GM23338 (cell line): ENCODE measurements around the gene PXK. TPM values are rescaled to one million over a fixed set of nuclear protein-coding genes. Genes with fewer than 3 reads are reported as not detected.
A peak's percentile ranks its signal among the peaks of the same experiment; 100 is the strongest.

Experiments
- ATAC-seq: fragments of 200-7000 bp; cut with Tn5 transposase; 3 replicates; pipeline ENCODE4 v1.9.1; 2020
- DNase-seq: peaks from one replicate; pipeline ENCODE4 v3.0.0-alpha.2; 2015; ENCODE audit warnings: low spot score
- H2AFZ ChIP-seq: fragments of 200-600 bp; sonication (generic); 2 replicates; pipeline ENCODE4 v1.8.0; 2016; ENCODE audit warnings: antibody characterized with exemption, mild to moderate bottlenecking, moderate library complexity
- H3F3A ChIP-seq: fragments of 200-600 bp; sonication (generic); replicated peaks from 2 replicates; pipeline ENCODE4 v1.8.0; 2017; ENCODE audit warnings: antibody characterized with exemption, mixed run types, low read depth
- H3K27ac ChIP-seq: fragments of 200-600 bp; sonication (generic); 2 replicates; pipeline ENCODE4 v1.6.1; 2016; ENCODE audit warnings: low read depth
- H3K27me3 ChIP-seq: fragments of 200-600 bp; sonication (generic); 2 replicates; pipeline ENCODE4 v1.8.0; 2016; ENCODE audit warnings: mild to moderate bottlenecking, mixed run types, moderate library complexity; ENCODE audit not compliant: insufficient read depth
- H3K36me3 ChIP-seq: fragments of 200-600 bp; sonication (generic); 2 replicates; pipeline ENCODE4 v1.8.0; 2016; ENCODE audit warnings: mild to moderate bottlenecking; ENCODE audit not compliant: insufficient read depth
- H3K4me1 ChIP-seq: fragments of 200-600 bp; sonication (generic); 2 replicates; pipeline ENCODE4 v1.8.0; 2016; ENCODE audit warnings: mild to moderate bottlenecking, moderate library complexity; ENCODE audit not compliant: insufficient read depth
- H3K4me2 ChIP-seq: fragments of 200-600 bp; sonication (generic); 2 replicates; pipeline ENCODE4 v1.7.1; 2017; ENCODE audit warnings: mixed run types
- H3K4me3 ChIP-seq: fragments of 200-600 bp; sonication (generic); 2 replicates; pipeline ENCODE4 v1.6.1; 2016; ENCODE audit warnings: mixed run types
- H3K79me2 ChIP-seq: fragments of 200-600 bp; sonication (generic); replicated peaks from 2 replicates; pipeline ENCODE4 v1.8.0; 2017; ENCODE audit warnings: mild to moderate bottlenecking; ENCODE audit not compliant: insufficient read depth
- H3K9me2 ChIP-seq: fragments of 200-600 bp; sonication (generic); 2 replicates; pipeline ENCODE4 v1.8.0; 2017; ENCODE audit not compliant: insufficient read depth
- H4K20me1 ChIP-seq: fragments of 200-600 bp; sonication (generic); replicated peaks from 2 replicates; pipeline ENCODE4 v1.8.0; 2017; ENCODE audit warnings: mild to moderate bottlenecking; ENCODE audit not compliant: insufficient read depth
- H3K27ac Mint-ChIP-seq: 2 replicates; pipeline ENCODE4 v1.8.0; 2020; ENCODE audit warnings: inconsistent platforms, mild to moderate bottlenecking, moderate library complexity, mixed read lengths
- H3K27me3 Mint-ChIP-seq: 3 replicates; pipeline ENCODE4 v1.8.0; 2022; ENCODE audit warnings: low read depth, mild to moderate bottlenecking, moderate library complexity, mixed read lengths, inconsistent platforms; ENCODE audit not compliant: insufficient read depth, poor library complexity
- H3K36me3 Mint-ChIP-seq: 3 replicates; pipeline ENCODE4 v1.8.0; 2021; ENCODE audit warnings: low read depth, mild to moderate bottlenecking, inconsistent platforms, moderate library complexity, mixed read lengths
- H3K4me1 Mint-ChIP-seq: 3 replicates; pipeline ENCODE4 v1.8.0; 2020; ENCODE audit warnings: mild to moderate bottlenecking, inconsistent platforms, mixed read lengths
- H3K4me3 Mint-ChIP-seq: 3 replicates; pipeline ENCODE4 v1.8.0; 2021; ENCODE audit warnings: moderate library complexity, mild to moderate bottlenecking, inconsistent platforms, mixed read lengths
- H3K9me3 Mint-ChIP-seq: 3 replicates; pipeline ENCODE4 v1.8.0; 2020; ENCODE audit warnings: moderate library complexity, mild to moderate bottlenecking, inconsistent platforms, mixed read lengths
- CREB1 ChIP-seq: fragments of 250-450 bp; sonication (Bioruptor Pico); IDR thresholded peaks from 2 replicates; pipeline ENCODE4 v1.5.0; 2020; ENCODE audit warnings: low read depth, mild to moderate bottlenecking, moderate library complexity
- EZH2 ChIP-seq: fragments of 200-600 bp; sonication (generic); IDR thresholded peaks from one replicate; pipeline ENCODE4 v1.8.0; 2017; ENCODE audit warnings: antibody characterized with exemption, mild to moderate bottlenecking, low read depth; ENCODE audit not compliant: unreplicated experiment
- JUNB ChIP-seq: IDR thresholded peaks from one replicate; pipeline ENCODE4 v1.6.1; 2016; ENCODE audit warnings: antibody characterized with exemption; ENCODE audit not compliant: unreplicated experiment
- NANOG ChIP-seq: IDR thresholded peaks from 2 replicates; pipeline ENCODE4 v1.6.1; 2016; ENCODE audit warnings: antibody characterized with exemption, borderline replicate concordance
- POLR2AphosphoS5 ChIP-seq: IDR thresholded peaks from 2 replicates; pipeline ENCODE4 v1.6.1; 2016; ENCODE audit warnings: antibody characterized with exemption, low read depth
- STAT1 ChIP-seq: IDR thresholded peaks from one replicate; pipeline ENCODE4 v1.6.1; 2016; ENCODE audit warnings: antibody characterized with exemption; ENCODE audit not compliant: unreplicated experiment
- ZNF114 ChIP-seq: fragments of 250-450 bp; sonication (Bioruptor Pico); IDR thresholded peaks from 2 replicates; pipeline ENCODE4 v1.5.0; 2020; ENCODE audit warnings: mild to moderate bottlenecking, moderate library complexity
- polyA plus RNA-seq: library from polyadenylated mRNA; unstranded; fragments of >200 nt; fragmentation: Nextera tagmentation; extraction: Ambion mirVana; gene quantifications from 2 replicates; pipeline ENCODE4 v1.2.1, GENCODE V29; 2016
- total RNA-seq: library from RNA; depleted of rRNA; stranded (reverse); fragments of >200 nt; shearing (Covaris generic); gene quantifications from 2 replicates; pipeline ENCODE4 v1.2.3, GENCODE V29; 2014
- TF ChIP-seq, protein P1 (sequence below), 2 experiments: fragments of 200-600 bp in 1 of 2; sonication (generic) in 1 of 2; conservative IDR thresholded peaks; 2 replicates each; pipeline versions ENCODE4 v1.5.1 to v1.6.1; 2016 to 2017; ENCODE audit warnings: antibody characterized with exemption in 2 of 2, low read depth in 2 of 2, mild to moderate bottlenecking in 2 of 2, moderate library complexity in 1 of 2
- TF ChIP-seq, protein P2 (sequence below): IDR thresholded peaks from 2 replicates; pipeline ENCODE4 v1.6.1; 2016; ENCODE audit warnings: antibody characterized with exemption
- TF ChIP-seq, protein P3 (sequence below): IDR thresholded peaks from one replicate; pipeline ENCODE4 v1.6.1; 2018; ENCODE audit warnings: antibody characterized with exemption; ENCODE audit not compliant: unreplicated experiment

PXK gene
- total and polyA plus RNA-seq, 2 experiments from 2014 or later = 6.4 to 6.5 TPM

GRCh38 chr3:58307639-58308215 lies 25.0 kb upstream of the PXK start:
- no peak for TF ChIP-seq POLR2AphosphoS5
- TF ChIP-seq, protein P1, sequence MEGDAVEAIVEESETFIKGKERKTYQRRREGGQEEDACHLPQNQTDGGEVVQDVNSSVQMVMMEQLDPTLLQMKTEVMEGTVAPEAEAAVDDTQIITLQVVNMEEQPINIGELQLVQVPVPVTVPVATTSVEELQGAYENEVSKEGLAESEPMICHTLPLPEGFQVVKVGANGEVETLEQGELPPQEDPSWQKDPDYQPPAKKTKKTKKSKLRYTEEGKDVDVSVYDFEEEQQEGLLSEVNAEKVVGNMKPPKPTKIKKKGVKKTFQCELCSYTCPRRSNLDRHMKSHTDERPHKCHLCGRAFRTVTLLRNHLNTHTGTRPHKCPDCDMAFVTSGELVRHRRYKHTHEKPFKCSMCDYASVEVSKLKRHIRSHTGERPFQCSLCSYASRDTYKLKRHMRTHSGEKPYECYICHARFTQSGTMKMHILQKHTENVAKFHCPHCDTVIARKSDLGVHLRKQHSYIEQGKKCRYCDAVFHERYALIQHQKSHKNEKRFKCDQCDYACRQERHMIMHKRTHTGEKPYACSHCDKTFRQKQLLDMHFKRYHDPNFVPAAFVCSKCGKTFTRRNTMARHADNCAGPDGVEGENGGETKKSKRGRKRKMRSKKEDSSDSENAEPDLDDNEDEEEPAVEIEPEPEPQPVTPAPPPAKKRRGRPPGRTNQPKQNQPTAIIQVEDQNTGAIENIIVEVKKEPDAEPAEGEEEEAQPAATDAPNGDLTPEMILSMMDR (conservative IDR thresholded peaks at IDR 0.05; ENCODE audit: low read depth in 2 of 2) = peak; percentile 43 to 65
- peaks cover 39% of the 10 kb centered on the region for H3K36me3 Mint-ChIP-seq
- peaks cover 21% of the 10 kb centered on the region for H3K27me3 Mint-ChIP-seq
- no peak overlapping the region for H2AFZ ChIP-seq
- peaks cover 7% of the 10 kb centered on the region; the same call in 1 of the 2 replicates for H3K4me1 ChIP-seq
- peaks cover 3% of the 10 kb centered on the region; the same call in 1 of the 2 replicates for H3F3A ChIP-seq
- H3K79me2 ChIP-seq = peaks cover 58% of the 10 kb centered on the region
- H3K4me2 ChIP-seq = peak overlapping the region; percentile 99
- H3K9me2 ChIP-seq = no peaks in the 10 kb centered on the region
- H3K27ac Mint-ChIP-seq = 0 out of 2 replicates have a peak overlapping the region, but pooled peaks have one; percentile 99
- ATAC-seq (no peak), DNase-seq (peak; percentile 50)
- H3K4me3 ChIP-seq = peak overlapping the region; percentile 100
- peak overlapping the region; percentile 97 for H3K4me3 Mint-ChIP-seq
- no peak overlapping the region for H3K27ac ChIP-seq
- H3K9me3 Mint-ChIP-seq = no peaks in the 10 kb centered on the region
- H3K27me3 ChIP-seq = no peaks in the 10 kb centered on the region
- H3K36me3 ChIP-seq = peaks cover 26% of the 10 kb centered on the region
- peaks cover 37% of the 10 kb centered on the region for H4K20me1 ChIP-seq
- H3K4me1 Mint-ChIP-seq = peaks cover 12% of the 10 kb centered on the region; the same call in 2 of the 3 replicates

- no peak overlapping the region for H2AFZ ChIP-seq
- H3K79me2 ChIP-seq = peaks cover 66% of the 10 kb centered on the region
- Mint-ChIP-seq H3K4me1 (peaks cover 12% of the 10 kb centered on the region; the same call in 2 of the 3 replicates), H3K9me3 (no peaks in the 10 kb centered on the region), H3K27ac (no peak overlapping the region), H3K4me3 (peak overlapping the region; percentile 33; the same call in 2 of the 3 replicates), H3K27me3 (peaks cover 17% of the 10 kb centered on the region), H3K36me3 (peaks cover 49% of the 10 kb centered on the region)
- peaks cover 7% of the 10 kb centered on the region; the same call in 1 of the 2 replicates for H3K4me1 ChIP-seq
- DNase-seq (no peak), ATAC-seq (no peak)
- peaks cover 31% of the 10 kb centered on the region for H3K36me3 ChIP-seq
- H3F3A ChIP-seq = peaks cover 3% of the 10 kb centered on the region; the same call in 1 of the 2 replicates
- peak overlapping the region; percentile 2; the same call in 1 of the 2 replicates for H3K27ac ChIP-seq
- no peak overlapping the region for H3K4me2 ChIP-seq
- H3K27me3 ChIP-seq = no peaks in the 10 kb centered on the region
- TF ChIP-seq JUNB (no peak), CREB1 (CRISPR knock-in tag) (no peak)
- no peaks in the 10 kb centered on the region for H3K9me2 ChIP-seq
- peaks cover 41% of the 10 kb centered on the region for H4K20me1 ChIP-seq
- H3K4me3 ChIP-seq = no peak overlapping the region
Observed at GRCh38 chr3:58308728-58309127, 24.0 kb upstream of the PXK start.

GRCh38 chr3:58317811-58318210 lies 14.9 kb upstream of the PXK start:
- no peak overlapping the region for H3K4me3 ChIP-seq
- H3K27ac Mint-ChIP-seq = no peak overlapping the region
- peaks cover 19% of the 10 kb centered on the region for H3K4me1 Mint-ChIP-seq
- H3K4me3 Mint-ChIP-seq = no peak overlapping the region
- H3K27ac ChIP-seq = no peak overlapping the region
- peaks cover 70% of the 10 kb centered on the region for H3K36me3 Mint-ChIP-seq
- H3K36me3 ChIP-seq = peaks cover 45% of the 10 kb centered on the region
- no peak overlapping the region for H2AFZ ChIP-seq
- peaks cover 23% of the 10 kb centered on the region for H3K79me2 ChIP-seq
- no peak for DNase-seq
- H3K27me3 ChIP-seq = no peaks in the 10 kb centered on the region
- peaks cover 16% of the 10 kb centered on the region for H3K27me3 Mint-ChIP-seq
- no peak for ATAC-seq
- peaks cover 24% of the 10 kb centered on the region for H4K20me1 ChIP-seq
- H3K4me2 ChIP-seq = no peak overlapping the region
- H3K9me3 Mint-ChIP-seq = no peaks in the 10 kb centered on the region
- no peaks in the 10 kb centered on the region for H3K9me2 ChIP-seq
- H3K4me1 ChIP-seq = peaks cover 16% of the 10 kb centered on the region
- H3F3A ChIP-seq = 0 out of 2 replicates have a peak, but pooled peaks cover 5% of the 10 kb centered on the region
- TF ChIP-seq CREB1 (CRISPR knock-in tag) (no peak), STAT1 (no peak), ZNF114 (CRISPR knock-in tag) (no peak), JUNB (no peak), NANOG (no peak), EZH2 (no peak)
- TF ChIP-seq, protein P2, sequence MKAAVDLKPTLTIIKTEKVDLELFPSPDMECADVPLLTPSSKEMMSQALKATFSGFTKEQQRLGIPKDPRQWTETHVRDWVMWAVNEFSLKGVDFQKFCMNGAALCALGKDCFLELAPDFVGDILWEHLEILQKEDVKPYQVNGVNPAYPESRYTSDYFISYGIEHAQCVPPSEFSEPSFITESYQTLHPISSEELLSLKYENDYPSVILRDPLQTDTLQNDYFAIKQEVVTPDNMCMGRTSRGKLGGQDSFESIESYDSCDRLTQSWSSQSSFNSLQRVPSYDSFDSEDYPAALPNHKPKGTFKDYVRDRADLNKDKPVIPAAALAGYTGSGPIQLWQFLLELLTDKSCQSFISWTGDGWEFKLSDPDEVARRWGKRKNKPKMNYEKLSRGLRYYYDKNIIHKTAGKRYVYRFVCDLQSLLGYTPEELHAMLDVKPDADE = no peak
- TF ChIP-seq, protein P3, sequence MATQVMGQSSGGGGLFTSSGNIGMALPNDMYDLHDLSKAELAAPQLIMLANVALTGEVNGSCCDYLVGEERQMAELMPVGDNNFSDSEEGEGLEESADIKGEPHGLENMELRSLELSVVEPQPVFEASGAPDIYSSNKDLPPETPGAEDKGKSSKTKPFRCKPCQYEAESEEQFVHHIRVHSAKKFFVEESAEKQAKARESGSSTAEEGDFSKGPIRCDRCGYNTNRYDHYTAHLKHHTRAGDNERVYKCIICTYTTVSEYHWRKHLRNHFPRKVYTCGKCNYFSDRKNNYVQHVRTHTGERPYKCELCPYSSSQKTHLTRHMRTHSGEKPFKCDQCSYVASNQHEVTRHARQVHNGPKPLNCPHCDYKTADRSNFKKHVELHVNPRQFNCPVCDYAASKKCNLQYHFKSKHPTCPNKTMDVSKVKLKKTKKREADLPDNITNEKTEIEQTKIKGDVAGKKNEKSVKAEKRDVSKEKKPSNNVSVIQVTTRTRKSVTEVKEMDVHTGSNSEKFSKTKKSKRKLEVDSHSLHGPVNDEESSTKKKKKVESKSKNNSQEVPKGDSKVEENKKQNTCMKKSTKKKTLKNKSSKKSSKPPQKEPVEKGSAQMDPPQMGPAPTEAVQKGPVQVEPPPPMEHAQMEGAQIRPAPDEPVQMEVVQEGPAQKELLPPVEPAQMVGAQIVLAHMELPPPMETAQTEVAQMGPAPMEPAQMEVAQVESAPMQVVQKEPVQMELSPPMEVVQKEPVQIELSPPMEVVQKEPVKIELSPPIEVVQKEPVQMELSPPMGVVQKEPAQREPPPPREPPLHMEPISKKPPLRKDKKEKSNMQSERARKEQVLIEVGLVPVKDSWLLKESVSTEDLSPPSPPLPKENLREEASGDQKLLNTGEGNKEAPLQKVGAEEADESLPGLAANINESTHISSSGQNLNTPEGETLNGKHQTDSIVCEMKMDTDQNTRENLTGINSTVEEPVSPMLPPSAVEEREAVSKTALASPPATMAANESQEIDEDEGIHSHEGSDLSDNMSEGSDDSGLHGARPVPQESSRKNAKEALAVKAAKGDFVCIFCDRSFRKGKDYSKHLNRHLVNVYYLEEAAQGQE = no peak
